Neuronal stem cell (in vitro differentiated cells): Measurements from ENCODE around the gene ACTN1.
A peak's percentile ranks its signal among the peaks of the same experiment; 100 is the strongest.

Source experiments
- DNase-seq: peaks from one replicate; pipeline ENCODE4 v3.0.0-alpha.2; 2013; ENCODE audit warnings: low spot score
- H2AFZ ChIP-seq: one replicate; pipeline ENCODE4 v1.6.1; 2013; ENCODE audit warnings: mild to moderate bottlenecking, low read length, inconsistent platforms
- H2AK5ac ChIP-seq: 2 replicates; pipeline ENCODE4 v1.6.1; 2013; ENCODE audit warnings: low read depth, mild to moderate bottlenecking, inconsistent platforms, low read length, moderate library complexity, mixed read lengths
- H2BK120ac ChIP-seq: 2 replicates; pipeline ENCODE4 v1.6.1; 2013; ENCODE audit warnings: low read depth, mild to moderate bottlenecking, inconsistent platforms, low read length, moderate library complexity, mixed read lengths
- H2BK12ac ChIP-seq: one replicate; pipeline ENCODE4 v1.6.1; 2013; ENCODE audit warnings: low read length, inconsistent platforms
- H2BK15ac ChIP-seq: 2 replicates; pipeline ENCODE4 v1.6.1; 2013; ENCODE audit warnings: mild to moderate bottlenecking, low read length, inconsistent platforms, mixed read lengths
- H2BK5ac ChIP-seq: one replicate; pipeline ENCODE4 v1.6.1; 2013; ENCODE audit warnings: inconsistent platforms, mild to moderate bottlenecking, low read length, moderate library complexity
- H3K14ac ChIP-seq: one replicate; pipeline ENCODE4 v1.6.1; 2013; ENCODE audit warnings: low read length, inconsistent platforms
- H3K18ac ChIP-seq: 2 replicates; pipeline ENCODE4 v1.6.1; 2013; ENCODE audit warnings: low read length, inconsistent platforms
- H3K23ac ChIP-seq: 2 replicates; pipeline ENCODE4 v1.6.1; 2013; ENCODE audit warnings: low read depth, mild to moderate bottlenecking, mixed read lengths, low read length, inconsistent platforms; ENCODE audit not compliant: poor library complexity
- H3K27ac ChIP-seq: replicated peaks from 3 replicates; pipeline ENCODE4 v1.5.1; 2013; ENCODE audit warnings: low read length, inconsistent platforms
- H3K27me3 ChIP-seq, 3 experiments: 2 replicates each; pipeline ENCODE4 v1.6.1; 2013; ENCODE audit warnings: low read length in 3 of 3, mild to moderate bottlenecking in 2 of 3, inconsistent platforms in 1 of 3, low read depth in 1 of 3, mixed read lengths in 1 of 3, moderate library complexity in 1 of 3; ENCODE audit not compliant: control insufficient read depth in 3 of 3, insufficient read depth in 3 of 3
- H3K36me3 ChIP-seq, 2 donors: replicated peaks in 1 of 2; 2 replicates each; pipeline ENCODE4 v1.6.1; 2013; ENCODE audit warnings: low read length in 2 of 2; ENCODE audit not compliant: control insufficient read depth in 2 of 2, insufficient read depth in 2 of 2
- H3K4ac ChIP-seq: 2 replicates; pipeline ENCODE4 v1.6.1; 2013; ENCODE audit warnings: inconsistent platforms, mild to moderate bottlenecking, low read length, moderate library complexity
- H3K4me1 ChIP-seq, 2 donors: 1 replicate in 1 of 2; 2 replicates in 1 of 2; pipeline ENCODE4 v1.6.1; 2013; ENCODE audit warnings: low read length in 2 of 2, low read depth in 1 of 2; ENCODE audit not compliant: control insufficient read depth in 2 of 2, insufficient read depth in 1 of 2
- H3K4me2 ChIP-seq: one replicate; pipeline ENCODE4 v1.6.1; 2013; ENCODE audit warnings: mild to moderate bottlenecking, low read length, inconsistent platforms; ENCODE audit not compliant: insufficient read depth, poor library complexity, severe bottlenecking
- H3K4me3 ChIP-seq, 2 donors: 2 replicates each; pipeline ENCODE4 v1.5.1; 2013; ENCODE audit warnings: low read length in 2 of 2, mild to moderate bottlenecking in 2 of 2, inconsistent platforms in 1 of 2, moderate library complexity in 1 of 2
- H3K79me1 ChIP-seq: one replicate; pipeline ENCODE4 v1.6.1; 2013; ENCODE audit warnings: low read depth, mild to moderate bottlenecking, inconsistent platforms, low read length, moderate library complexity
- H3K9ac ChIP-seq: one replicate; pipeline ENCODE4 v1.6.1; 2013; ENCODE audit warnings: mild to moderate bottlenecking, low read depth, low read length, inconsistent platforms; ENCODE audit not compliant: poor library complexity
- H3K9me3 ChIP-seq, 2 donors: replicated peaks in 1 of 2; 2 replicates each; pipeline versions ENCODE3 to v1.6.1; 2013; ENCODE audit warnings: low read length in 2 of 2, mild to moderate bottlenecking in 2 of 2, inconsistent platforms in 1 of 2, low read depth in 1 of 2, mixed read lengths in 1 of 2, moderate library complexity in 1 of 2; ENCODE audit not compliant: control insufficient read depth in 2 of 2, insufficient read depth in 1 of 2
- H4K8ac ChIP-seq: one replicate; pipeline ENCODE4 v1.6.1; 2013; ENCODE audit warnings: low read depth, mild to moderate bottlenecking, inconsistent platforms, low read length, moderate library complexity
- H4K91ac ChIP-seq: one replicate; pipeline ENCODE4 v1.6.1; 2013; ENCODE audit warnings: low read length, low read depth, mild to moderate bottlenecking, inconsistent platforms; ENCODE audit not compliant: poor library complexity
- WGBS, 2 donors: extraction: QIAGEN DNeasy Blood & Tissue Kit; methylation state at CpG; one replicate each; pipeline ENCODE4 v1.1.7; 2013; ENCODE audit warnings: missing lambda C conversion rate in 2 of 2, mixed read lengths in 1 of 2; ENCODE audit not compliant: insufficient read length in 2 of 2, insufficient replicate concordance in 1 of 2; ENCODE audit errors: extremely low coverage in 2 of 2; 5-methylcytosine and 5-hydroxymethylcytosine counted together

ACTN1 gene

GRCh38 chr14:68866991-68867533 is 112.0 kb downstream of the ACTN1 start:
- H3K14ac ChIP-seq: no peak overlapping the region
- H2BK15ac ChIP-seq: no peak overlapping the region
- DNase-seq: no peak
- no peak overlapping the region for H3K4me2 ChIP-seq
- no peak overlapping the region for H3K4me3 ChIP-seq
- H2BK12ac ChIP-seq: no peak overlapping the region
- H2BK120ac ChIP-seq: no peak overlapping the region
- H3K27me3 ChIP-seq: no peaks in the 10 kb centered on the region
- H3K4me1 ChIP-seq: no peaks in the 10 kb centered on the region
- no peak overlapping the region for H3K18ac ChIP-seq
- H3K23ac ChIP-seq: no peak overlapping the region
- H3K36me3 ChIP-seq: peaks cover 8 to 12% of the 10 kb centered on the region in 2 donors
- H2AFZ ChIP-seq: no peak overlapping the region
- H3K4ac ChIP-seq: no peak overlapping the region
- H4K8ac ChIP-seq: no peak overlapping the region
- no peaks in the 10 kb centered on the region for H3K79me1 ChIP-seq
- H2BK5ac ChIP-seq: no peak overlapping the region
- no peak overlapping the region for H3K27ac ChIP-seq
- no peak overlapping the region for H3K9ac ChIP-seq
- H4K91ac ChIP-seq: no peak overlapping the region
- peaks cover 6 to 20% of the 10 kb centered on the region in 2 donors for H3K9me3 ChIP-seq
- H2AK5ac ChIP-seq: no peak overlapping the region

- Histone ChIP-seq H3K36me3 (no peaks in the 10 kb centered on the region), H3K4ac (no peak overlapping the region), H2AK5ac (no peak overlapping the region), H2BK5ac (no peak overlapping the region), H4K91ac (no peak overlapping the region), H3K23ac (no peak overlapping the region), H3K14ac (no peak overlapping the region), H4K8ac (no peak overlapping the region), H3K79me1 (no peaks in the 10 kb centered on the region), H3K4me1 (no peaks in the 10 kb centered on the region), H3K9me3 (peaks cover 6 to 20% of the 10 kb centered on the region in 2 donors), H3K18ac (no peak overlapping the region), H3K27me3 (no peaks in the 10 kb centered on the region), H3K4me3 (no peak overlapping the region), H2BK15ac (no peak overlapping the region), H3K4me2 (no peak overlapping the region), H2BK12ac (no peak overlapping the region), H2BK120ac (no peak overlapping the region), H3K27ac (no peak overlapping the region), H3K9ac (no peak overlapping the region), H2AFZ (no peak overlapping the region)
- DNase-seq: no peak
- no CpG with 5 or more reads among the region's 2 CpGs for WGBS, 2 donors
Measured at GRCh38 chr14:68865542-68865941, 113.6 kb downstream of the ACTN1 start.

GRCh38 chr14:68864361-68864750 is 114.7 kb downstream of the ACTN1 start:
- peak overlapping the region; percentile 77 for H2BK5ac ChIP-seq
- no peak overlapping the region for H3K27ac ChIP-seq
- no peaks in the 10 kb centered on the region for H3K27me3 ChIP-seq
- no peak overlapping the region for H2AK5ac ChIP-seq
- no peak overlapping the region for H3K14ac ChIP-seq
- no peak overlapping the region for H3K4me2 ChIP-seq
- H3K23ac ChIP-seq: no peak overlapping the region
- no peak overlapping the region for H4K91ac ChIP-seq
- no peak overlapping the region for H2BK12ac ChIP-seq
- no peak overlapping the region for H2BK15ac ChIP-seq
- H3K4me3 ChIP-seq: no peak overlapping the region
- no peaks in the 10 kb centered on the region for H3K4me1 ChIP-seq
- H3K9ac ChIP-seq: no peak overlapping the region
- H3K4ac ChIP-seq: no peak overlapping the region
- H4K8ac ChIP-seq: no peak overlapping the region
- WGBS, 2 donors: no CpG with 5 or more reads among the region's 6 CpGs
- no peak overlapping the region for H3K18ac ChIP-seq
- H3K79me1 ChIP-seq: no peaks in the 10 kb centered on the region
- H3K9me3 ChIP-seq: peaks cover 6 to 20% of the 10 kb centered on the region in 2 donors
- H3K36me3 ChIP-seq: no peaks in the 10 kb centered on the region
- H2AFZ ChIP-seq: no peak overlapping the region
- no peak for DNase-seq
- no peak overlapping the region for H2BK120ac ChIP-seq

GRCh38 chr14:68863610-68864360 is 115.3 kb downstream of the ACTN1 start:
- Histone ChIP-seq H3K4me3 (no peak overlapping the region), H4K91ac (no peak overlapping the region), H2BK120ac (no peak overlapping the region), H3K27me3 (no peaks in the 10 kb centered on the region), H3K14ac (no peak overlapping the region), H3K4me1 (no peaks in the 10 kb centered on the region), H3K79me1 (no peaks in the 10 kb centered on the region), H3K18ac (no peak overlapping the region), H2AK5ac (no peak overlapping the region), H3K4me2 (no peak overlapping the region), H3K27ac (no peak overlapping the region), H3K4ac (no peak overlapping the region), H3K9ac (no peak overlapping the region), H2BK5ac (no peak overlapping the region), H2AFZ (no peak overlapping the region), H3K23ac (no peak overlapping the region), H2BK15ac (no peak overlapping the region), H2BK12ac (no peak overlapping the region), H4K8ac (no peak overlapping the region), H3K9me3 (peaks cover 6 to 20% of the 10 kb centered on the region in 2 donors), H3K36me3 (no peaks in the 10 kb centered on the region)
- WGBS, 2 donors: no CpG with 5 or more reads among the region's 13 CpGs
- no peak for DNase-seq
